Thyroid gland (tissue), 4 donors: Measurements from ENCODE around the gene TANC1. TPM values are rescaled to one million over a fixed set of nuclear protein-coding genes. Genes with fewer than 3 reads are reported as not detected.

Experiments
- DNase-seq, 2 donors: peaks; one replicate each; pipeline ENCODE4 v3.0.0-alpha.2; 2019
- H3K27ac ChIP-seq, 3 donors: fragments of 200-600 bp; sonication (generic); 1 replicate in 2 of 3; 2 replicates in 1 of 3; pipeline ENCODE4 v1.5.1; 2016 to 2019; ENCODE audit warnings: mild to moderate bottlenecking in 1 of 3, moderate library complexity in 1 of 3
- H3K27me3 ChIP-seq: fragments of 200-600 bp; sonication (generic); one replicate; pipeline ENCODE4 v1.5.1; 2019
- H3K36me3 ChIP-seq, 2 donors: fragments of 200-600 bp; sonication (generic); one replicate each; pipeline ENCODE4 v1.5.1; 2016 to 2019
- H3K4me1 ChIP-seq, 2 donors: fragments of 200-600 bp; sonication (generic); one replicate each; pipeline ENCODE4 v1.5.1; 2017 to 2019
- H3K4me3 ChIP-seq, 3 donors: fragments of 200-600 bp; sonication (generic); replicated peaks in 1 of 3; 1 replicate in 2 of 3; 2 replicates in 1 of 3; pipeline ENCODE4 v1.5.1; 2016; ENCODE audit warnings: mild to moderate bottlenecking in 1 of 3
- H3K9me3 ChIP-seq: fragments of 200-600 bp; sonication (generic); one replicate; pipeline ENCODE4 v1.5.1; 2017
- POLR2A ChIP-seq, 2 donors: fragments of 450-650 bp; IDR thresholded peaks; one replicate each; pipeline ENCODE4 v1.6.1; 2017; ENCODE audit warnings: antibody characterized with exemption in 2 of 2, mild to moderate bottlenecking in 2 of 2, moderate library complexity in 1 of 2
- WGBS, 2 donors: methylation state at CpG; one replicate each; pipeline ENCODE4 v1.1.5; 2017; 5-methylcytosine and 5-hydroxymethylcytosine counted together
- intact Hi-C: fragments of 100-400 bp; cut with DNase I; formaldehyde crosslinking; loops from one replicate; pipeline ENCODE4 v1.15.1; 2023
- total RNA-seq, 4 donors: library from RNA; depleted of rRNA; stranded (reverse); fragments of >200 nt; gene quantifications; one replicate each; pipeline ENCODE4 v1.2.3, GENCODE V29; 2016
- TF ChIP-seq, protein P1 (sequence below), 6 experiments: fragments of 200-600 bp in 3 of 6; fragments of 450-650 bp in 3 of 6; sonication (generic) in 3 of 6; IDR thresholded peaks; one replicate each; pipeline ENCODE4 v1.5.1; 2016 to 2019; ENCODE audit warnings: antibody characterized with exemption in 6 of 6, mild to moderate bottlenecking in 2 of 6, inconsistent platforms in 1 of 6, moderate library complexity in 1 of 6

Gene TANC1
- total RNA-seq, 4 donors from 2014 or later, result 51.1 to 93.8 (median 63.6) TPM

DNA sequence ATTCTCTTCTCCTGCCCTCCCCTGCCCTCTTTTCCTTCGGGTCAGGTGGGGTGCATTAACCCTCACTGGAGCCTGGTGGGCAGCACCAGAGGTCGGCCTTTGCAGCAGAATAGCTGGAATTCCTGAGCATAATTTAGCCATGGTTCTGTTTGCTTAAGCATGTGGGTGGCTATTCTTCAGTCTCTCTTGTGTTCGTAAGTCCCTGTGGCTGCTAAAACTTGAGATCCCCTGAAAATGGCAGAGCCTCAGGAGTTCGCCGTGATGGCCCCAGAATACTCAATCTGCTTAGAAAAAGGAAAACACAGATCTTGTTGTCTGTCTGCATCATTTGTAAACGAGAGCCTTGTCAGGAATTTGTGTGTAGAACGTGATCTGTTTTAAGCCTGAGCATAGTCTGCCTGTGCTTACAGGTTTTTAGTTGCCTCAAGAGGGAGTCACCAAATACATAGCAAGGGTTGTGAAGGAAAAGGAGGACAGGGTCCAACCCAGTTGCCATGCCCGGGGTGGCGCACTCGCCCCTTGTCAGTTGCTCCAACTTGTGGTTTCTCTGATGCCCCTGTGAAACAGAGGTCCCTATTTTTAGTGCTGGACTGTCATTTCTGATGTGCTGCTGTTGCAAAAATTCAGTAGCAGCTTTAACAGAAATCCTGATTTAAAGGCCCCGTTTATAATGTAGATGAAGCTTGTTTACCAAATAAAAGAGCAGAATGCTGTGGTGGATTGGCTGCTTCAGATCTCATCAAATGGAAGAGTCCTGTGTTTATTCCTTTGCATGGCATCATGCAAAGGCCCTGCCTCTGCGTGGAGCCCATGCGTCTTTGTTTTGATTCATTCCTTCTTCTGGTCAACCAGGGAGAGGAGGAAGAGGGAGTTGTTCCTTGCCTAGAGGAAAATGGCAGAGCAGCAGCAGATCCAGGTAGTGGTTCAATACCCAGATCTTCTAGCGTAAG lies 243.3 kb downstream of the TANC1 start:
- intact Hi-C loops, result no loop called here
- TF ChIP-seq, protein P1, sequence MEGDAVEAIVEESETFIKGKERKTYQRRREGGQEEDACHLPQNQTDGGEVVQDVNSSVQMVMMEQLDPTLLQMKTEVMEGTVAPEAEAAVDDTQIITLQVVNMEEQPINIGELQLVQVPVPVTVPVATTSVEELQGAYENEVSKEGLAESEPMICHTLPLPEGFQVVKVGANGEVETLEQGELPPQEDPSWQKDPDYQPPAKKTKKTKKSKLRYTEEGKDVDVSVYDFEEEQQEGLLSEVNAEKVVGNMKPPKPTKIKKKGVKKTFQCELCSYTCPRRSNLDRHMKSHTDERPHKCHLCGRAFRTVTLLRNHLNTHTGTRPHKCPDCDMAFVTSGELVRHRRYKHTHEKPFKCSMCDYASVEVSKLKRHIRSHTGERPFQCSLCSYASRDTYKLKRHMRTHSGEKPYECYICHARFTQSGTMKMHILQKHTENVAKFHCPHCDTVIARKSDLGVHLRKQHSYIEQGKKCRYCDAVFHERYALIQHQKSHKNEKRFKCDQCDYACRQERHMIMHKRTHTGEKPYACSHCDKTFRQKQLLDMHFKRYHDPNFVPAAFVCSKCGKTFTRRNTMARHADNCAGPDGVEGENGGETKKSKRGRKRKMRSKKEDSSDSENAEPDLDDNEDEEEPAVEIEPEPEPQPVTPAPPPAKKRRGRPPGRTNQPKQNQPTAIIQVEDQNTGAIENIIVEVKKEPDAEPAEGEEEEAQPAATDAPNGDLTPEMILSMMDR (IDR thresholded peaks at IDR 0.05), result no peak
- no peak for TF ChIP-seq POLR2A (IDR thresholded peaks at IDR 0.05)
- H3K4me3 ChIP-seq, result no peak overlapping the region
- H3K9me3 ChIP-seq, result no peaks in the 10 kb centered on the region
- peak overlapping the region; percentile 55 to 87 (median 83) for H3K27ac ChIP-seq
- H3K4me1 ChIP-seq, result peaks cover 34 to 43% of the 10 kb centered on the region in 2 donors
- DNase-seq, result peak; percentile 58 to 60
- WGBS, 2 donors, result 49 to 62% methylated on average over 14 of the region's 14 CpGs
- H3K36me3 ChIP-seq, result peaks cover 2 to 6% of the 10 kb centered on the region in 2 donors
- no peaks in the 10 kb centered on the region for H3K27me3 ChIP-seq

DNA sequence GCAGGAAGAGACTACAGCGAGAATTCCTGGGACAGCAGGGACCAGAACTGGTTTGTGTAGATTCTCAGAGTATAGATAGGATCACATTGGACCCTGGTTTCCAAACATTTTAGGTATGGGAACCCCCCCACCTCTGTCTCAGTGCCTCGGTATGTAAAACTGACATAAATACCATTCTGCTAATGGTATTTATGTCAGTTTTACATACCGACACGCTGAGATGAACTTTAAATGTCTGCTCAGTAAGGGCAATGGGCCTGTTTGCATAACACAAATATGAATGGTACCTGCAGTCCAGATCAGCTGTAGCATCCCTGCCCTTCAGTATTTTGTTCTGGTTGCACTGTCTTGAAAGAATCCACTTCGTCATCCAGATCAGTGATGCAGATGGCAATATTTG lies 244.9 kb downstream of the TANC1 start:
- intact Hi-C loops, result no loop called here
- 96% methylated on average over 5 of the region's 5 CpGs for WGBS, 2 donors

DNA sequence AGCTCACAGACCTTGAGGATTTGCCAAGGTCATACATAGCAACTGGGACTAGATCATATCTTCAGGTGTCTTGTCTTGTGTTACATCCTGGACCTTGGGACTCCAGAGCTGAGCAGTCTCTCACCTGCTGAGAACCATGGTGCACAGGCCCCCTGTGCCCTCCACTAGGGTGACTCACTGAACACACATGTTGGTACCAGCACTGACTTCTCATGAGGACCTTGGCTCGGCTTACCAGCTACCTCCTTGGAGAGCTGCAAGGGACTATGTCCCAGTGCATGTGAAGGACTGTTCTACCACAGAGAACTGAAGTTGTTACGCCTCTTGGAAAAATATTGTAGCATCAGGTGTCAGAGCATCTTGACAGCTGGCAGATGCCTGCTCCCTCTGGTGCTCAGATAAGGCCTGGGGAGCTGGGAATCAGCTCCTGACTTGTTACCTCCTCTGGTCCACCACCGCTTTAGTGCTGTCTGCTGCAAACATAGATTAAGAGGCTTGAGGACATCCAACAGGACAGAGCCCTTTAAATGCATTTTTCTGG lies 246.0 kb downstream of the TANC1 start:
- Histone ChIP-seq H3K36me3 (peaks cover 13 to 21% of the 10 kb centered on the region in 2 donors), H3K9me3 (no peaks in the 10 kb centered on the region), H3K4me3 (no peak overlapping the region), H3K4me1 (peaks cover 28 to 33% of the 10 kb centered on the region in 2 donors), H3K27ac (no peak overlapping the region), H3K27me3 (no peaks in the 10 kb centered on the region)
- TF ChIP-seq POLR2A (IDR thresholded peaks at IDR 0.05), result no peak
- TF ChIP-seq, protein P1 (IDR thresholded peaks at IDR 0.05), result no peak
- intact Hi-C loops, result no loop called here
- WGBS, 2 donors, result 93 to 94% methylated on average over 3 of the region's 3 CpGs
- DNase-seq, result no peak

More for the DNA sequence above, 244.9 kb downstream of the TANC1 start:
- DNase-seq, result no peak
- peaks cover 9 to 18% of the 10 kb centered on the region in 2 donors for H3K36me3 ChIP-seq
- no peaks in the 10 kb centered on the region for H3K9me3 ChIP-seq
- H3K4me3 ChIP-seq, result no peak overlapping the region
- peaks cover 34 to 43% of the 10 kb centered on the region in 2 donors for H3K4me1 ChIP-seq
- H3K27ac ChIP-seq, result peak overlapping the region in 1 of 3 donors; percentile 87
- no peaks in the 10 kb centered on the region for H3K27me3 ChIP-seq
- TF ChIP-seq POLR2A (IDR thresholded peaks at IDR 0.05), result no peak
- TF ChIP-seq, protein P1 (IDR thresholded peaks at IDR 0.05), result no peak

DNA sequence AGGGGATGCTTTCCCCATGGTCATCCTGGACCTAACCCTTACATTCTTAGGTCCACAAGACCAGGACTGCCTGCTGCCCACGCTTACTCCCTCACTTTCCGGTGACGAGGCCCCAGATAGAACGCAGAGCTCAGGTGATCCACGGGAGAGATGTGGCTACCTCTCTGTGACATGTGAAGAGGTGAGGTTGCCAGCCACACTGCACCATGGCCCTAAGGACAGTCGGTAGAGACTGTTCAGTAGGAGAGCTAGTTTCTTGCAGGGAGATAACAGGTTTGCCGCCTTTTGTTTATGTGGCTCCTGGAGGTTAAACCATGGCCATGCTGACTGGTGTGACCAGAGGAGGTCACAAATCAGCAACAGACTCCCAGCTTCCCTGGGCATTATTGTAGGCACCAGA lies 246.7 kb downstream of the TANC1 start:
- intact Hi-C loops, result no loop called here
- Histone ChIP-seq H3K36me3 (peaks cover 15 to 24% of the 10 kb centered on the region in 2 donors), H3K9me3 (no peaks in the 10 kb centered on the region), H3K4me1 (peaks cover 22 to 26% of the 10 kb centered on the region in 2 donors), H3K27me3 (no peaks in the 10 kb centered on the region), H3K27ac (no peak overlapping the region), H3K4me3 (no peak overlapping the region)
- 94 to 100% methylated on average over 3 to 7 of the region's 7 CpGs for WGBS, 2 donors
- DNase-seq, result no peak
- TF ChIP-seq, protein P1 (IDR thresholded peaks at IDR 0.05), result no peak
- no peak for TF ChIP-seq POLR2A (IDR thresholded peaks at IDR 0.05)

DNA sequence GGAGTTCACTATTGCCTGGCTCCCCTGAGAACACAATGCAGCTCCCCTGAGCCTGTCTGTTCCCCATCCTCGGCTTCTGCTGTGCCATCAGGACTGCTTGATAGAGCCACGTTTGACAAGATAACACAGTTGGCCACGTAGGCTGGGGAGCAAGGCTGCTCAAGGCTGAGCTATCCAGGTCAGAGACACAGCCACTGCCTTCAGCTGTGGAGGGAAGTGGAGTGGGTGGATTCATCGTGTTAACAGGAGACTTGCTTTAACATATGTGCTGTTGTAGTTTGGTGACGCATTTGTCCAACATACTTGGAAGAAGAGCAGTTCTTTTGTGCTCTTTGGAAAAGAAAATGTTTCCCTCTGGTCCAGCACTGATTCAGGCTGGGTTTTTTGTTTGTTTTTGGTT lies 249.2 kb downstream of the TANC1 start:
- peaks cover 0 to under 1% of the 10 kb centered on the region in 2 donors for H3K4me1 ChIP-seq
- no peak for TF ChIP-seq POLR2A (IDR thresholded peaks at IDR 0.05)
- TF ChIP-seq, protein P1 (IDR thresholded peaks at IDR 0.05), result no peak
- 79 to 90% methylated on average over 5 of the region's 5 CpGs for WGBS, 2 donors
- H3K27ac ChIP-seq, result no peak overlapping the region
- no peak for DNase-seq
- peaks cover 15 to 24% of the 10 kb centered on the region in 2 donors for H3K36me3 ChIP-seq
- no peaks in the 10 kb centered on the region for H3K27me3 ChIP-seq
- intact Hi-C loops, result no loop called here
- no peaks in the 10 kb centered on the region for H3K9me3 ChIP-seq
- H3K4me3 ChIP-seq, result no peak overlapping the region
